ENCODE measurements around the gene INPP5E.

Gene INPP5E

DNA sequence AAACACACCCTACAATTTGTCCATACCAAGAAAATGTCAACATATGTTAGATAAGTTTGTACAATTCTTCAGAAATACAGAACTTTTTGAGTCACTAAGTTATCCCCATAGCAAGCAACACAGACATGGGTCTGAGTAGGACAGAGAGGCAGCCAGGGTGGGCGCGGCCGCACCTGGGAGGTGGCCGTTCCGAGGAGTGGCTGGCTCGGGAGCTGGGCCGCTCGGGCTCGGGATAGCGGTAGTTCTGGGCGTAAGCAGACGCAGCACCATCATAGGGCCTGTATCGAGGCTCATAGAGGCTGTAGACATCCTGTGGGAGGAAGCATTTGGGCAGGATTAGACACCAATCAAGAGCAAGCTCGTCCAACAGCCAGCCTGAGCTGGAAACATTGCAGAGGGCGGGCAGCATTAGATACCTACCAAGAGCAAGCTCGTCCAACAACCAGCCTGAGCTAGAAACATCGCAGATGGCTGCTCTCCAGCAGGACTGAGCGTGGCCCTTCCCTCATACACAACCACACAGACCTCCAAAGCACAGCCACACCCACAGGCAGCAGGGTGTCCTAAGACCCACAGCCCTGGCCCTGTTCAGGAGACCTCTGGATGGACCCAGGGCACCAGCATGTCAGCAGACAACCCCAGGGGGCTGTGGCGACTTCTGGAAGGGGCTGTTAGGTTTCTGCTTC lies 32.3 kb upstream of the INPP5E start:
- TF ChIP-seq, protein P1, sequence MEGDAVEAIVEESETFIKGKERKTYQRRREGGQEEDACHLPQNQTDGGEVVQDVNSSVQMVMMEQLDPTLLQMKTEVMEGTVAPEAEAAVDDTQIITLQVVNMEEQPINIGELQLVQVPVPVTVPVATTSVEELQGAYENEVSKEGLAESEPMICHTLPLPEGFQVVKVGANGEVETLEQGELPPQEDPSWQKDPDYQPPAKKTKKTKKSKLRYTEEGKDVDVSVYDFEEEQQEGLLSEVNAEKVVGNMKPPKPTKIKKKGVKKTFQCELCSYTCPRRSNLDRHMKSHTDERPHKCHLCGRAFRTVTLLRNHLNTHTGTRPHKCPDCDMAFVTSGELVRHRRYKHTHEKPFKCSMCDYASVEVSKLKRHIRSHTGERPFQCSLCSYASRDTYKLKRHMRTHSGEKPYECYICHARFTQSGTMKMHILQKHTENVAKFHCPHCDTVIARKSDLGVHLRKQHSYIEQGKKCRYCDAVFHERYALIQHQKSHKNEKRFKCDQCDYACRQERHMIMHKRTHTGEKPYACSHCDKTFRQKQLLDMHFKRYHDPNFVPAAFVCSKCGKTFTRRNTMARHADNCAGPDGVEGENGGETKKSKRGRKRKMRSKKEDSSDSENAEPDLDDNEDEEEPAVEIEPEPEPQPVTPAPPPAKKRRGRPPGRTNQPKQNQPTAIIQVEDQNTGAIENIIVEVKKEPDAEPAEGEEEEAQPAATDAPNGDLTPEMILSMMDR (IDR thresholded peaks at IDR 0.05; ENCODE audit: borderline replicate concordance, control extremely low read depth, extremely low read depth, insufficient read depth, missing control alignments), result no peak
- DNase-seq (ENCODE audit: low spot score), result no peak

GRCh38 chr9:136470792-136471469 lies 31.3 kb upstream of the INPP5E start:
- in situ Hi-C loops (cut with MboI; ENCODE audit: low sequenced_read_pairs, unreplicated experiment), result no loop called here
- no peak for DNase-seq (ENCODE audit: low spot score)
- TF ChIP-seq, protein P1 (IDR thresholded peaks at IDR 0.05; ENCODE audit: borderline replicate concordance, control extremely low read depth, extremely low read depth, insufficient read depth, missing control alignments), result no peak

More for the DNA sequence above, 32.3 kb upstream of the INPP5E start:
- in situ Hi-C loops (cut with MboI; ENCODE audit: low sequenced_read_pairs, unreplicated experiment), result no loop called here

GRCh38 chr9:136470356-136470755 lies 30.7 kb upstream of the INPP5E start:
- no peak for DNase-seq (ENCODE audit: low spot score)
- in situ Hi-C loops (cut with MboI; ENCODE audit: low sequenced_read_pairs, unreplicated experiment), result no loop called here
- TF ChIP-seq, protein P1 (IDR thresholded peaks at IDR 0.05; ENCODE audit: borderline replicate concordance, control extremely low read depth, extremely low read depth, insufficient read depth, missing control alignments), result no peak

DNA sequence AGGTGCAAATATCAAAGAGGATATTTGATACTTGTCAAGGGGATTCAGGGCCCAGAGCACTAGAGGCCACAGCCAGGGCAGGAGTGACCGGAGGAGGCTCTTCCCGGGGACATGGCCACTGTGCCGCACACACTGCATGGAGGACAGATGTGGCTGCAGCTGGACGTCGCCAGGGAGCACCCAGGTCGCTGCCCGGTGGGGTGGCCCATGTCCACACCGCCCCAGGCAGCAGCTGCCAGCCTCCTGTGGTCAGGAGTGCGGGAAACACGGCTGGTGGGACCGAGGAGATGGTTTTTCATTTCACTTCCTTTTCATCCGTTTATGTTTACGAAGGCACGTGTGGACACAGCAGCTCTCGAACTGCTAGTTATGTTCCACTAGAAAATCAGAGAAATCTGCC lies 28.1 kb upstream of the INPP5E start:
- in situ Hi-C loops (cut with MboI; ENCODE audit: low sequenced_read_pairs, unreplicated experiment), result no loop called here
- TF ChIP-seq, protein P1 (IDR thresholded peaks at IDR 0.05; ENCODE audit: borderline replicate concordance, control extremely low read depth, extremely low read depth, insufficient read depth, missing control alignments), result no peak
- DNase-seq (ENCODE audit: low spot score), result no peak

DNA sequence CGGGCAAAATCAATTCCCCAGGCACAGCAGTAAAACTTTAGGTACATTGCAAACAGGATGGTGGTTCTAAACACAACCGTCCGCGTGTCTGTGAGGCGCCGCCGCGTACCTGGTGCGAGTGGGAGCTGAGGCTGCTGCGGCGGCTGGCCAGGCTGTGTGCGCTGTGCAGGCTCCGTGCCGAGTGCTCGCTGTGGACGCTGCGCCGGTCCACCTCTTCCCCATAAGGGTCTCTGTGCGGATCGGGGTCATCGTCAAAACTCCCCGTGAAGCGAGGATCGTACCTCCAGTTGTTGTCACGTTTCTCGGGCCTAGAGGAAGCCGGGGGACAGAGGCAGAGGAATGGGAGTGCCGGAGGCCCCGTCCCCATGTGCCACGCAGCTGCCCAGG lies 26.5 kb upstream of the INPP5E start:
- DNase-seq (ENCODE audit: low spot score), result no peak
- TF ChIP-seq, protein P1 (IDR thresholded peaks at IDR 0.05; ENCODE audit: borderline replicate concordance, control extremely low read depth, extremely low read depth, insufficient read depth, missing control alignments), result no peak
- in situ Hi-C loops (cut with MboI; ENCODE audit: low sequenced_read_pairs, unreplicated experiment), result no loop called here

DNA sequence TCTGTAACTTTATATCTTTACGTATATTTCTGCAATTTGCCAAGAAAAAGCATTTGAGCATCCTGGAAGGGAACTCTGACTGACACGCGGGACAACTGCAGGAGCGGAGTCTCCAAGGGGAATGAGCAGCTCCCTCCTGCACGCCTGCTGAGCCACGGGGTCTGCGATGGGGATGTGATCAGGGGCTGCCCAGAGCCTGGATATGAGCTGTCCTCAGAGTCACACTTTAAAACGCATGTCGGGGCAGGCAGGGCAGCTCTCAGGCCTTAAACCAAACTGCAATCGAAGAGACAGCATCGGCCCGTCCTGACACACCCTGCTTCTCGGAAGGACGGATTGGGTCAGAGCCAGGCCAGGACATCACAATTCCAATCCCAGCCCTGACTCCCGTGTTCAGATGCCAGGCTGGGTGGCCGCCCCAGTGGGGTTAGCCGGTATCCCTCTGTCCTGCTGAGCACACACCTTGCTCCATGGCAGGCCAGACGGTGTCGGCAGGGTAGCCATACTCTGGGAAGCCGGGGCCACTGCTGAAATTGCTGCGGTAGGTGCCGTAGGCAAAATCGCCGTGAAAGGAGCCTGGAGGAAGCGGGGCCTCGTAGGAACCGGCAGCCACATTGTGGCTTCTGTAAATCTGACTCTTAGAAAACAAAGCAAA lies 26.0 kb upstream of the INPP5E start:
- TF ChIP-seq, protein P1 (IDR thresholded peaks at IDR 0.05; ENCODE audit: borderline replicate concordance, control extremely low read depth, extremely low read depth, insufficient read depth, missing control alignments), result no peak
- in situ Hi-C loops (cut with MboI; ENCODE audit: low sequenced_read_pairs, unreplicated experiment), result no loop called here
- no peak for DNase-seq (ENCODE audit: low spot score)
